Hepatocyte (in vitro differentiated cells): ENCODE data around the gene EIF4G3. TPM values are rescaled to one million over a fixed set of nuclear protein-coding genes. Genes with fewer than 3 reads are reported as not detected.

Source experiments
- DNase-seq: peaks from one replicate; pipeline ENCODE4 v3.0.0-alpha.2; 2016; ENCODE audit warnings: low spot score
- H2AFZ ChIP-seq: fragments of 200-600 bp; sonication (generic); 2 replicates; pipeline ENCODE4 v1.6.0; 2016; ENCODE audit warnings: antibody characterized with exemption, mild to moderate bottlenecking
- H3K27ac ChIP-seq: fragments of 200-600 bp; sonication (generic); 2 replicates; pipeline ENCODE4 v1.5.1; 2016; ENCODE audit warnings: mild to moderate bottlenecking
- H3K27me3 ChIP-seq: fragments of 200-600 bp; sonication (generic); 2 replicates; pipeline ENCODE4 v1.6.1; 2016
- H3K36me3 ChIP-seq: fragments of 200-600 bp; sonication (generic); replicated peaks from 2 replicates; pipeline ENCODE4 v1.5.1; 2016; ENCODE audit warnings: low read depth; ENCODE audit not compliant: insufficient read depth
- H3K4me1 ChIP-seq: fragments of 200-600 bp; sonication (generic); 2 replicates; pipeline ENCODE4 v1.5.1; 2016; ENCODE audit warnings: mild to moderate bottlenecking, moderate library complexity; ENCODE audit not compliant: insufficient read depth
- H3K4me2 ChIP-seq: fragments of 200-600 bp; sonication (generic); 2 replicates; pipeline ENCODE4 v1.6.0; 2016
- H3K4me3 ChIP-seq: fragments of 200-600 bp; sonication (generic); 2 replicates; pipeline ENCODE4 v1.5.1; 2016; ENCODE audit warnings: mild to moderate bottlenecking
- H3K79me2 ChIP-seq: fragments of 200-600 bp; sonication (generic); 2 replicates; pipeline ENCODE4 v1.6.0; 2017; ENCODE audit warnings: mild to moderate bottlenecking
- H3K9me2 ChIP-seq: fragments of 200-600 bp; sonication (generic); replicated peaks from 2 replicates; pipeline ENCODE4 v1.6.0; 2017; ENCODE audit warnings: mild to moderate bottlenecking; ENCODE audit not compliant: insufficient read depth
- H3K9me3 ChIP-seq: fragments of 200-600 bp; sonication (generic); 2 replicates; pipeline ENCODE4 v1.5.1; 2016; ENCODE audit warnings: low read depth, mild to moderate bottlenecking
- H4K20me1 ChIP-seq: fragments of 200-600 bp; sonication (generic); 2 replicates; pipeline ENCODE4 v1.6.0; 2016; ENCODE audit warnings: mild to moderate bottlenecking; ENCODE audit not compliant: insufficient read depth, poor library complexity, severe bottlenecking
- EZH2 ChIP-seq: fragments of 200-600 bp; sonication (generic); IDR thresholded peaks from 2 replicates; pipeline ENCODE4 v1.6.1; 2016; ENCODE audit warnings: antibody characterized with exemption, mild to moderate bottlenecking, borderline replicate concordance
- EZH2phosphoT487 ChIP-seq: fragments of 200-600 bp; sonication (generic); IDR thresholded peaks from one replicate; pipeline ENCODE4 v1.6.1; 2018; ENCODE audit warnings: antibody characterized with exemption, mild to moderate bottlenecking, low read depth, moderate library complexity; ENCODE audit not compliant: unreplicated experiment, severe bottlenecking
- WGBS: methylation state at CpG from one replicate; pipeline ENCODE4 v1.1.6; 2016; ENCODE audit warnings: low lambda C conversion rate; ENCODE audit errors: missing lambda C conversion rate; 5-methylcytosine and 5-hydroxymethylcytosine counted together
- polyA plus RNA-seq: library from polyadenylated mRNA; unstranded; fragments of >200 nt; fragmentation: Nextera tagmentation; extraction: Ambion mirVana; gene quantifications from 2 replicates; pipeline ENCODE4 v1.2.1, GENCODE V29; 2016
- total RNA-seq: library from RNA; depleted of rRNA; stranded (reverse); fragments of >200 nt; gene quantifications from 2 replicates; pipeline ENCODE4 v1.2.3, GENCODE V29; 2014
- TF ChIP-seq, protein P1 (sequence below): fragments of 200-600 bp; sonication (generic); IDR thresholded peaks from 2 replicates; pipeline ENCODE4 v1.5.1; 2016; ENCODE audit warnings: antibody characterized with exemption, mild to moderate bottlenecking; ENCODE audit not compliant: poor library complexity

Gene EIF4G3
- total and polyA plus RNA-seq, 2 experiments from 2014 or later, result 33.4 to 42.2 TPM

DNA sequence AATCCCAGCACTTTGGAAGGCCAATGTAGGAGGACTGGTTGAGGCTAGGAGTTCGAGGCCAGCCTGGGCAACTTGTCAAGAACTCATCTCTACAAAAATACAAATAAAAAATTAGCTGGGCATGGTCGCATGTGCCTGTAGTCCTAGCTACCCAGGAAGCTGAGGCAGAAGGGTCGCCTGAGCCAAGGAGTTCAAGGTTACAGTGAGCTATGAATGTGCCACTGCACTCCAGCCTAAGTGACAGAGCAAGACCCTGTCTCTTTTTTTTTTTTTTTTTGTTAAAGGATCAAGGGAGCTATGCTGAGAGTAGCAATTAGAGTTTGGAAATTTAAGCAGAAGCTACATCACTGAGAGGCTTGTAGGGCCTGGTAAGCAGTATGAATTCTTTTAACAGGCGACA, 70.9 kb downstream of the EIF4G3 start:
- peaks cover 21% of the 10 kb centered on the region for H3K79me2 ChIP-seq

DNA sequence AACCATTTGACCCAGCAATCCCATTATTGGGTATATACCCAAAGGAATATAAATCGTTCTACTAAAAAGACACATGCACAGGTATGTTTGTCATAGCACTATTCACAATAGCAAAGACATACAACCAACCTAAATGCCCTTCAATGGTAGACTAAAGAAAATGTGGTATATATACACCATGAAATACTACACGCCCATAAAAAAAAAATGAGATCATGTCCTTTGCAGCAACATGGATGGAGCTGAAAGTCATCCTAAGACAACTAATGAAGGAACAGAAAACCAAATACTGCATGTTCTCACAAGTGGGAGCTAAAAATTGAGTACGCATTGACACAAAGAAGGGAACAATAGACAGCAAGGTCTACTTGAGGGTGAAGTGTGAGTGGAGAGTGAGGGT, 72.0 kb downstream of the EIF4G3 start:
- Histone ChIP-seq H3K9me2 (no peaks in the 10 kb centered on the region), H3K27me3 (no peaks in the 10 kb centered on the region), H3K79me2 (peaks cover 24% of the 10 kb centered on the region), H3K9me3 (no peaks in the 10 kb centered on the region), H2AFZ (no peak overlapping the region), H3K27ac (no peak overlapping the region), H3K4me2 (no peak overlapping the region), H3K4me3 (no peak overlapping the region), H3K36me3 (no peaks in the 10 kb centered on the region), H3K4me1 (no peaks in the 10 kb centered on the region), H4K20me1 (no peaks in the 10 kb centered on the region)
- no peak for DNase-seq
- TF ChIP-seq, protein P1, sequence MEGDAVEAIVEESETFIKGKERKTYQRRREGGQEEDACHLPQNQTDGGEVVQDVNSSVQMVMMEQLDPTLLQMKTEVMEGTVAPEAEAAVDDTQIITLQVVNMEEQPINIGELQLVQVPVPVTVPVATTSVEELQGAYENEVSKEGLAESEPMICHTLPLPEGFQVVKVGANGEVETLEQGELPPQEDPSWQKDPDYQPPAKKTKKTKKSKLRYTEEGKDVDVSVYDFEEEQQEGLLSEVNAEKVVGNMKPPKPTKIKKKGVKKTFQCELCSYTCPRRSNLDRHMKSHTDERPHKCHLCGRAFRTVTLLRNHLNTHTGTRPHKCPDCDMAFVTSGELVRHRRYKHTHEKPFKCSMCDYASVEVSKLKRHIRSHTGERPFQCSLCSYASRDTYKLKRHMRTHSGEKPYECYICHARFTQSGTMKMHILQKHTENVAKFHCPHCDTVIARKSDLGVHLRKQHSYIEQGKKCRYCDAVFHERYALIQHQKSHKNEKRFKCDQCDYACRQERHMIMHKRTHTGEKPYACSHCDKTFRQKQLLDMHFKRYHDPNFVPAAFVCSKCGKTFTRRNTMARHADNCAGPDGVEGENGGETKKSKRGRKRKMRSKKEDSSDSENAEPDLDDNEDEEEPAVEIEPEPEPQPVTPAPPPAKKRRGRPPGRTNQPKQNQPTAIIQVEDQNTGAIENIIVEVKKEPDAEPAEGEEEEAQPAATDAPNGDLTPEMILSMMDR, result no peak
- TF ChIP-seq EZH2phosphoT487 (no peak), EZH2 (no peak)
- WGBS, result 96% methylated on average over 3 of the region's 3 CpGs

More for the DNA sequence above, 70.9 kb downstream of the EIF4G3 start:
- 98% methylated on average over 4 of the region's 4 CpGs for WGBS
- H2AFZ ChIP-seq, result no peak overlapping the region
- no peaks in the 10 kb centered on the region for H3K27me3 ChIP-seq
- H3K36me3 ChIP-seq, result no peaks in the 10 kb centered on the region
- peaks cover under 1% of the 10 kb centered on the region for H4K20me1 ChIP-seq
- no peaks in the 10 kb centered on the region for H3K9me2 ChIP-seq
- DNase-seq, result no peak
- no peak overlapping the region for H3K4me2 ChIP-seq
- H3K27ac ChIP-seq, result no peak overlapping the region
- no peak overlapping the region for H3K4me3 ChIP-seq
- peaks cover 2% of the 10 kb centered on the region for H3K4me1 ChIP-seq
- no peaks in the 10 kb centered on the region for H3K9me3 ChIP-seq
- TF ChIP-seq EZH2 (no peak), EZH2phosphoT487 (no peak)
- TF ChIP-seq, protein P1, result no peak

DNA sequence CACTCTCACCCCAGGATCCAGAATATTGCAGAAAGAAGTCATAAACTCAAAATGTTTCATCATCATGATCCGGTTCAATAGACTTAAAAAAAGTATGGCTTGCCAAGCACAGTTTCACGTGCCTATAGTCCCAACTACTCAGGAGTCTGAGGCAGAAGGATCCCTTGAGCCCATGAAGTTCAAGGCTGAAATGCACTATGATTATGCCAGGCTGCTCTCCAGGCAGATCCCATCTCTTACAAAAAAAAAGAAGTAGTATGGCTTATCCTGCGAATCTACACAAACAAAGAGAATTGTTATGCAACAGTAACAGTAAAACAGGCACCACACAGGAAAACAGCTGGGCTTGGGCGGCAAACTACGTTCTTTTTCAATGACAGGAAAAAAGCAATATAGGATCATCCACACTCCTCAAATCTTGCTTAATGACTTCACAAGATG, 76.2 kb downstream of the EIF4G3 start:
- Histone ChIP-seq H3K79me2 (peaks cover 41% of the 10 kb centered on the region), H3K4me2 (no peak overlapping the region), H3K9me2 (no peaks in the 10 kb centered on the region), H3K4me3 (no peak overlapping the region), H3K4me1 (no peaks in the 10 kb centered on the region), H2AFZ (no peak overlapping the region), H3K27me3 (no peaks in the 10 kb centered on the region), H3K9me3 (no peaks in the 10 kb centered on the region), H4K20me1 (no peaks in the 10 kb centered on the region), H3K27ac (no peak overlapping the region), H3K36me3 (no peaks in the 10 kb centered on the region)
- no peak for DNase-seq
- TF ChIP-seq EZH2, result no peak
- TF ChIP-seq EZH2phosphoT487, result no peak
- TF ChIP-seq, protein P1, result no peak
- 82% methylated on average over 5 of the region's 5 CpGs for WGBS

DNA sequence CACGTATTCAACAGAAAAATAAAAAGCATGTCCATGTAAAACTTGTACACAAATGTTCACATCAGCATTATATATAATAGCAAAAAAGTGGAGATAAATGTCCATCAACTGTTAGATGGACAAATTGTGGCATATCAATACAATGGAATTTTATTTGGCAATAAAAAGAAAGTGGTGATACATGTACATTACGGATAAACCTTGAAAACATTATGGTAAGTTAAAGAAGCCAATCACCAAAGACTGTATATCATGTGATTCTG, 76.9 kb downstream of the EIF4G3 start:
- Histone ChIP-seq H2AFZ (no peak overlapping the region), H3K4me1 (no peaks in the 10 kb centered on the region), H3K79me2 (peaks cover 41% of the 10 kb centered on the region), H3K9me3 (no peaks in the 10 kb centered on the region), H3K27ac (no peak overlapping the region), H3K9me2 (no peaks in the 10 kb centered on the region), H3K27me3 (no peaks in the 10 kb centered on the region), H4K20me1 (no peaks in the 10 kb centered on the region), H3K4me2 (no peak overlapping the region), H3K4me3 (no peak overlapping the region), H3K36me3 (no peaks in the 10 kb centered on the region)
- no peak for TF ChIP-seq EZH2
- TF ChIP-seq EZH2phosphoT487, result no peak
- TF ChIP-seq, protein P1, result no peak
- 97% methylated on average over 2 of the region's 2 CpGs for WGBS
- no peak for DNase-seq
